B cell (primary cell): ENCODE data around the gene CCDC152. TPM values are rescaled to one million over a fixed set of nuclear protein-coding genes. Genes with fewer than 3 reads are reported as not detected.

ENCODE experiments used
- ATAC-seq: fragments of 200-7000 bp; cut with Tn5 transposase; one replicate; pipeline ENCODE4 v1.10.0; 2021; ENCODE audit warnings: low read depth, mild to moderate bottlenecking, moderate number of reproducible peaks, moderate library complexity
- CTCF ChIA-PET: fragments of 350-600 bp; sonication (Branson Sonifier 250); formaldehyde crosslinking; loops from one replicate; lab custom pipeline; 2021; ENCODE audit warnings: antibody characterized with exemption, inconsistent platforms; lab: Charles Lee
- POLR2A ChIA-PET: fragments of 350-600 bp; sonication (Branson Sonifier 250); formaldehyde crosslinking; loops from one replicate; lab custom pipeline; 2021; ENCODE audit warnings: antibody characterized with exemption; lab: Charles Lee
- DNase-seq: peaks from one replicate; pipeline ENCODE4 v3.0.0; 2013
- H2AFZ ChIP-seq: 2 replicates; pipeline ENCODE4 v1.6.1; 2012; ENCODE audit warnings: mild to moderate bottlenecking, low read depth, low read length; ENCODE audit not compliant: insufficient read depth, poor library complexity, severe bottlenecking
- H3K27ac ChIP-seq, 2 donors: 1 replicate in 1 of 2; 2 replicates in 1 of 2; pipeline ENCODE4 v1.5.1; 2012 to 2013; ENCODE audit warnings: low read length in 2 of 2, mild to moderate bottlenecking in 2 of 2, moderate library complexity in 1 of 2
- H3K27me3 ChIP-seq, 4 experiments: fragments of 200-600 bp in 1 of 4; sonication (generic) in 1 of 4; replicated peaks in 1 of 4; 1 replicate in 2 of 4; 2 replicates in 2 of 4; pipeline versions ENCODE4 v1.6.1 to v1.7.0; 2013 to 2016; ENCODE audit warnings: low read length in 3 of 4, mild to moderate bottlenecking in 2 of 4, mixed read lengths in 1 of 4, moderate library complexity in 1 of 4; ENCODE audit not compliant: insufficient read depth in 4 of 4, control insufficient read depth in 3 of 4; ENCODE audit errors: control extremely low read depth in 1 of 4
- H3K36me3 ChIP-seq, 2 experiments: replicated peaks in 1 of 2; 1 replicate in 1 of 2; 2 replicates in 1 of 2; pipeline versions ENCODE4 v1.6.1 to v1.7.1; 2013; ENCODE audit warnings: low read length in 1 of 2; ENCODE audit not compliant: insufficient read depth in 2 of 2, control insufficient read depth in 1 of 2; ENCODE audit errors: control extremely low read depth in 1 of 2, extremely low read depth in 1 of 2
- H3K4me1 ChIP-seq, 2 donors: fragments of 200-600 bp in 1 of 2; sonication (generic) in 1 of 2; 1 replicate in 1 of 2; 2 replicates in 1 of 2; pipeline versions ENCODE4 v1.5.1 to v1.6.1; 2013 to 2017; ENCODE audit warnings: low read length in 2 of 2; ENCODE audit not compliant: control insufficient read depth in 2 of 2, insufficient read depth in 2 of 2
- H3K4me2 ChIP-seq: replicated peaks from 2 replicates; pipeline ENCODE3; 2012; ENCODE audit warnings: mild to moderate bottlenecking, low read depth, low read length; ENCODE audit not compliant: poor library complexity, severe bottlenecking
- H3K4me3 ChIP-seq, 5 experiments: fragments of 200-600 bp in 1 of 5; sonication (generic) in 1 of 5; 1 replicate in 3 of 5; 2 replicates in 2 of 5; pipeline versions ENCODE4 v1.5.1 to v1.7.0; 2011 to 2016; ENCODE audit warnings: low read length in 4 of 5, mild to moderate bottlenecking in 4 of 5, low read depth in 2 of 5, control low read depth in 1 of 5, moderate library complexity in 1 of 5; ENCODE audit not compliant: insufficient read depth in 1 of 5; ENCODE audit errors: control extremely low read depth in 1 of 5, extremely low read depth in 1 of 5
- H3K79me2 ChIP-seq: fragments of 200-600 bp; sonication (generic); one replicate; pipeline ENCODE4 v1.6.0; 2016; ENCODE audit warnings: low read length; ENCODE audit not compliant: control insufficient read depth, insufficient read depth
- H3K9ac ChIP-seq: fragments of 200-600 bp; sonication (generic); 2 replicates; pipeline ENCODE4 v1.6.1; 2017; ENCODE audit warnings: mild to moderate bottlenecking, low read length, moderate library complexity
- H3K9me3 ChIP-seq, 3 donors: one replicate each; pipeline versions ENCODE4 v1.6.1 to v1.7.1; 2013; ENCODE audit warnings: low read length in 2 of 3; ENCODE audit not compliant: control insufficient read depth in 2 of 3, insufficient read depth in 1 of 3; ENCODE audit errors: control extremely low read depth in 1 of 3
- H4K20me1 ChIP-seq: 2 replicates; pipeline ENCODE4 v1.6.0; 2012; ENCODE audit warnings: mild to moderate bottlenecking, low read length; ENCODE audit not compliant: insufficient read depth, control insufficient read depth, poor library complexity, severe bottlenecking
- H3K27ac Mint-ChIP-seq: one replicate; pipeline ENCODE4 v1.8.0; 2021; ENCODE audit warnings: mixed read lengths
- H3K27me3 Mint-ChIP-seq: one replicate; pipeline ENCODE4 v1.8.0; 2021; ENCODE audit warnings: mixed read lengths
- H3K4me1 Mint-ChIP-seq: one replicate; pipeline ENCODE4 v1.8.0; 2021; ENCODE audit warnings: mixed read lengths
- H3K4me3 Mint-ChIP-seq: one replicate; pipeline ENCODE4 v1.8.0; 2021; ENCODE audit warnings: mixed read lengths
- H3K9me3 Mint-ChIP-seq: one replicate; pipeline ENCODE4 v1.8.0; 2022; ENCODE audit warnings: mixed read lengths; ENCODE audit not compliant: insufficient read depth
- CTCF ChIP-seq: fragments of 200-600 bp; IDR thresholded peaks from one replicate; pipeline ENCODE4 v1.8.0; 2022; ENCODE audit warnings: antibody characterized with exemption, mild to moderate bottlenecking
- EZH2 ChIP-seq: IDR thresholded peaks from 2 replicates; pipeline ENCODE4 v1.6.1; 2012; ENCODE audit warnings: borderline replicate concordance, low read depth, mild to moderate bottlenecking, moderate library complexity, low read length; ENCODE audit not compliant: insufficient read depth, poor library complexity, severe bottlenecking
- WGBS: methylation state at CpG from one replicate; pipeline ENCODE4 v1.1.5; 2013; ENCODE audit warnings: missing lambda C conversion rate; ENCODE audit not compliant: insufficient coverage; 5-methylcytosine and 5-hydroxymethylcytosine counted together
- intact Hi-C: fragments of 100-400 bp; cut with micrococcal nuclease; formaldehyde crosslinking; loops from one replicate; pipeline ENCODE4 v1.10.0; 2022
- polyA plus RNA-seq: library from polyadenylated mRNA; depleted of rRNA; stranded (reverse); fragments of >200 nt; gene quantifications from 2 replicates; pipeline ENCODE4 v1.2.3, GENCODE V29; 2012
- total RNA-seq, 2 donors: library from RNA; stranded (reverse); fragments of 120-200 nt in 1 of 2; gene quantifications; 1 replicate in 1 of 2; 2 replicates in 1 of 2; pipeline versions ENCODE4 v1.2.3 to v1.2.4, GENCODE V29; 2013 to 2022

Gene CCDC152
- total and polyA plus RNA-seq, 2 donors (not counting 1 experiment from before 2014, with no cell fraction given) = 1.0 to 4.8 TPM

- H3K27me3 Mint-ChIP-seq = no peaks in the 10 kb centered on the region
- no peaks in the 10 kb centered on the region for H3K79me2 ChIP-seq
- 67% methylated on average over 1 of the region's 2 CpGs for whole genome bisulfite sequencing
- DNase-seq (no peak), ATAC-seq (no peak)
- POLR2A ChIA-PET = no interaction called here
- no peaks in the 10 kb centered on the region for H4K20me1 ChIP-seq
- no peaks in the 10 kb centered on the region for H3K36me3 ChIP-seq
- H3K9me3 ChIP-seq = no peaks in the 10 kb centered on the region
- no peak overlapping the region for H3K9ac ChIP-seq
- no peak overlapping the region for H3K27ac Mint-ChIP-seq
- no peak overlapping the region for H3K4me3 ChIP-seq
- no peaks in the 10 kb centered on the region for H3K4me1 ChIP-seq
- TF ChIP-seq EZH2 (no peak), CTCF (no peak)
- no peak overlapping the region for H3K27ac ChIP-seq
- H3K9me3 Mint-ChIP-seq = no peaks in the 10 kb centered on the region
- no peak overlapping the region for H3K4me2 ChIP-seq
- no peaks in the 10 kb centered on the region for H3K4me1 Mint-ChIP-seq
- CTCF ChIA-PET = no interaction called here
- intact Hi-C loops = no loop called here
- H3K27me3 ChIP-seq = no peaks in the 10 kb centered on the region
- no peak overlapping the region for H2AFZ ChIP-seq
- no peak overlapping the region for H3K4me3 Mint-ChIP-seq
These were observed 63.1 kb downstream of the CCDC152 start for GRCh38 chr5:42819745-42820144.

- Mint-ChIP-seq H3K4me1 (no peaks in the 10 kb centered on the region), H3K27ac (no peak overlapping the region), H3K27me3 (no peaks in the 10 kb centered on the region), H3K9me3 (no peaks in the 10 kb centered on the region), H3K4me3 (no peak overlapping the region)
- no peak for ATAC-seq
- no peaks in the 10 kb centered on the region for H3K4me1 ChIP-seq
- ChIA-PET CTCF (no interaction called here), POLR2A (no interaction called here)
- H3K9me3 ChIP-seq = no peaks in the 10 kb centered on the region
- 86% methylated on average over 1 of the region's 2 CpGs for WGBS
- H3K9ac ChIP-seq = no peak overlapping the region
- H3K36me3 ChIP-seq = no peaks in the 10 kb centered on the region
- no peak for TF ChIP-seq EZH2
- TF ChIP-seq CTCF = no peak
- H3K4me3 ChIP-seq = no peak overlapping the region
- no peak overlapping the region for H2AFZ ChIP-seq
- H3K27me3 ChIP-seq = no peaks in the 10 kb centered on the region
- intact Hi-C loops = no loop called here
- no peak overlapping the region for H3K27ac ChIP-seq
- no peaks in the 10 kb centered on the region for H4K20me1 ChIP-seq
- no peaks in the 10 kb centered on the region for H3K79me2 ChIP-seq
- DNase-seq = no peak
- H3K4me2 ChIP-seq = no peak overlapping the region
These were observed 65.9 kb downstream of the CCDC152 start for GRCh38 chr5:42822548-42822947.
